A549 (cell line): ENCODE measurements around the gene FBXL13. TPM values are rescaled to one million over a fixed set of nuclear protein-coding genes. Genes with fewer than 3 reads are reported as not detected.

Experiments used
- ATAC-seq, 2 experiments: fragments of 200-7000 bp in 1 of 2; fragments of >200 bp in 1 of 2; cut with Nextera tagmentation in 1 of 2; cut with Tn5 transposase in 1 of 2; 3 replicates each; pipeline versions ENCODE4 v1.8.0 to v1.9.1; 2018 to 2020; ENCODE audit warnings: mild to moderate bottlenecking in 1 of 2, moderate library complexity in 1 of 2
- CTCF ChIA-PET: fragments of 300-600 bp; sonication (Branson Sonifier 250); formaldehyde crosslinking; extraction: SDS; loops from one replicate; lab custom pipeline; 2021; ENCODE audit warnings: antibody characterized with exemption, inconsistent platforms; lab: Yijun Ruan, JAX
- POLR2A ChIA-PET: fragments of 350-600 bp; formaldehyde crosslinking; extraction: SDS; loops from one replicate; lab custom pipeline; 2021; ENCODE audit warnings: antibody characterized with exemption, inconsistent platforms; lab: Yijun Ruan, JAX
- DNase-seq, 2 experiments: peaks; one replicate each; pipeline versions ENCODE4 v3.0.0 to v3.0.0-alpha.2; 2011 to 2016; ENCODE audit warnings: low read depth in 1 of 2, low spot score in 1 of 2
- FAIRE-seq: peaks from 2 replicates; lab custom pipeline; 2011; peaks lifted over from hg19 to GRCh38; lab: Jason Lieb, UNC
- H3K27ac ChIP-seq, 2 experiments: fragments of >200 bp; sonication (Bioruptor Twin); formaldehyde crosslinking; 3 replicates each; pipeline ENCODE4 v1.5.1; 2016 to 2017
- H3K4me1 ChIP-seq: fragments of >200 bp; sonication (Bioruptor Twin); formaldehyde crosslinking; 3 replicates; pipeline ENCODE4 v1.6.1; 2016
- H3K4me2 ChIP-seq: fragments of >200 bp; sonication (Bioruptor Twin); formaldehyde crosslinking; 3 replicates; pipeline ENCODE4 v1.6.1; 2016
- H3K4me3 ChIP-seq: fragments of >200 bp; sonication (Bioruptor Twin); formaldehyde crosslinking; 3 replicates; pipeline ENCODE4 v1.5.1; 2016
- H3K9me3 ChIP-seq: fragments of >200 bp; sonication (Bioruptor Twin); formaldehyde crosslinking; 3 replicates; pipeline ENCODE4 v1.6.1; 2016
- ATOH8 ChIP-seq: fragments of 250-450 bp; sonication (Bioruptor Pico); IDR thresholded peaks from 2 replicates; pipeline ENCODE4 v1.5.0; 2020; ENCODE audit warnings: low read depth, mild to moderate bottlenecking, moderate library complexity
- BCL3 ChIP-seq: fragments of >200 bp; sonication (Bioruptor Twin); formaldehyde crosslinking; IDR thresholded peaks from 3 replicates; pipeline ENCODE4 v1.6.1; 2016
- CEBPB ChIP-seq, 2 experiments: fragments of >200 bp in 1 of 2; sonication (Bioruptor Twin) in 1 of 2; formaldehyde crosslinking in 1 of 2; IDR thresholded peaks; 2 replicates each; pipeline ENCODE4 v1.6.1; 2012 to 2016
- E2F6 ChIP-seq: IDR thresholded peaks from 2 replicates; pipeline ENCODE4 v1.6.1; 2012; ENCODE audit warnings: low read depth, borderline replicate concordance
- ELK1 ChIP-seq: fragments of 150-350 bp; IDR thresholded peaks from 2 replicates; pipeline ENCODE4 v1.6.1; 2014; ENCODE audit warnings: low read depth, mild to moderate bottlenecking, low read length
- FOXS1 ChIP-seq: fragments of 250-450 bp; sonication (Bioruptor Pico); IDR thresholded peaks from 2 replicates; pipeline ENCODE4 v1.5.0; 2020; ENCODE audit warnings: mild to moderate bottlenecking, moderate library complexity
- HES2 ChIP-seq: fragments of >200 bp; sonication (Bioruptor Twin); formaldehyde crosslinking; IDR thresholded peaks from 2 replicates; pipeline ENCODE4 v1.6.1; 2016
- HOXB13 ChIP-seq: fragments of 250-450 bp; sonication (Bioruptor Pico); IDR thresholded peaks from 2 replicates; pipeline ENCODE4 v1.5.0; 2020; ENCODE audit warnings: low read depth, mild to moderate bottlenecking, moderate library complexity
- JUN ChIP-seq, 2 experiments: fragments of >200 bp; sonication (Bioruptor Twin); formaldehyde crosslinking; IDR thresholded peaks; 2 replicates in 1 of 2; 3 replicates in 1 of 2; pipeline ENCODE4 v1.6.1; 2016 to 2017
- MAZ ChIP-seq: fragments of 150-350 bp; IDR thresholded peaks from 2 replicates; pipeline ENCODE4 v1.6.1; 2014; ENCODE audit warnings: antibody characterized with exemption, low read depth, low read length, borderline replicate concordance
- MYC ChIP-seq: IDR thresholded peaks from 2 replicates; pipeline ENCODE4 v1.6.1; 2012; ENCODE audit warnings: mild to moderate bottlenecking, inconsistent platforms, low read length, improper control_type of control experiment, borderline replicate concordance
- NFE2L2 ChIP-seq: fragments of 150-350 bp; conservative IDR thresholded peaks from 2 replicates; pipeline ENCODE4 v1.6.1; 2014; ENCODE audit warnings: low read length
- NPAS2 ChIP-seq: fragments of 250-450 bp; sonication (Bioruptor Pico); IDR thresholded peaks from 2 replicates; pipeline ENCODE4 v1.8.0; 2022; ENCODE audit warnings: mild to moderate bottlenecking, moderate library complexity, borderline replicate concordance
- NR3C1 ChIP-seq: fragments of >200 bp; sonication (Bioruptor Twin); formaldehyde crosslinking; IDR thresholded peaks from 3 replicates; pipeline ENCODE4 v1.6.1; 2017
- PBX3 ChIP-seq: IDR thresholded peaks from 2 replicates; pipeline ENCODE4 v1.6.1; 2012
- PHF8 ChIP-seq: fragments of 200-600 bp; sonication (generic); IDR thresholded peaks from 2 replicates; pipeline ENCODE4 v1.6.1; 2016; ENCODE audit warnings: low read depth, mild to moderate bottlenecking, antibody characterized with exemption, moderate library complexity, borderline replicate concordance
- RARB ChIP-seq: fragments of 250-450 bp; sonication (Bioruptor Pico); IDR thresholded peaks from 2 replicates; pipeline ENCODE4 v1.8.0; 2021; ENCODE audit warnings: mild to moderate bottlenecking, moderate library complexity
- REST ChIP-seq: fragments of 200-600 bp; sonication (generic); IDR thresholded peaks from 2 replicates; pipeline ENCODE4 v1.6.1; 2016; ENCODE audit warnings: antibody characterized with exemption, mild to moderate bottlenecking, moderate library complexity
- RFX5 ChIP-seq: fragments of 450-650 bp; IDR thresholded peaks from 2 replicates; pipeline ENCODE4 v1.7.1; 2014; ENCODE audit warnings: antibody characterized with exemption, mild to moderate bottlenecking, moderate library complexity
- WGBS: methylation state at CpG from one replicate; pipeline ENCODE4 v1.1.6; 2017; ENCODE audit errors: missing lambda C conversion rate; 5-methylcytosine and 5-hydroxymethylcytosine counted together
- polyA plus RNA-seq, 4 experiments: library from polyadenylated mRNA; depleted of rRNA in 3 of 4; stranded (reverse); fragments of >200 nt; fragmentation: RNase III in 1 of 4; extraction: RNeasy Plus Mini Kit Qiagen cat#74134 plus additional on column Dnase treatment in 1 of 4; gene quantifications; 2 replicates in 3 of 4; 3 replicates in 1 of 4; pipeline ENCODE4 v1.2.3, GENCODE V29; 2011 to 2017

FBXL13 gene
- polyA plus RNA-seq, 2 of the 4 experiments (the other 2 are of a cell fraction): 0.45 to 0.70 TPM

- TF ChIP-seq MAZ (no peak), ATOH8 (CRISPR knock-in tag) (no peak)
Observed at GRCh38 chr7:103065667-103066066, 8.9 kb downstream of the FBXL13 start (continued).

- DNase-seq: peak in 1 of 2 experiments; percentile 17
- WGBS: 77% methylated on average over 3 of the region's 3 CpGs
- ChIA-PET POLR2A (interaction anchor here (0.6 kb wide), 1 partner anchor 201 kb away, joined by 3 read pairs; no protein-coding TSS in a partner anchor), CTCF (no interaction called here)
- FAIRE-seq: no peak
- Histone ChIP-seq H3K9me3 (no peaks in the 10 kb centered on the region), H3K27ac (no peak overlapping the region), H3K4me3 (no peak overlapping the region), H3K4me2 (no peak overlapping the region), H3K4me1 (no peaks in the 10 kb centered on the region)
- no peak for TF ChIP-seq BCL3
- TF ChIP-seq RARB: no peak
- no peak for TF ChIP-seq NR3C1
- TF ChIP-seq HES2: no peak
- no peak for TF ChIP-seq JUN (IDR thresholded peaks at IDR 0.05)
- no peak for TF ChIP-seq NFE2L2
- no peak for TF ChIP-seq CEBPB (IDR thresholded peaks at IDR 0.05)
- no peak for TF ChIP-seq PBX3
- no peak for TF ChIP-seq E2F6
- TF ChIP-seq PHF8: no peak
- no peak for TF ChIP-seq NPAS2
- no peak for TF ChIP-seq ELK1
- TF ChIP-seq FOXS1 (CRISPR knock-in tag): no peak
- TF ChIP-seq RFX5: no peak
- TF ChIP-seq REST: no peak
- TF ChIP-seq MYC: no peak
- TF ChIP-seq HOXB13 (CRISPR knock-in tag): no peak
- peak; percentile 55 to 65; a peak in 5 of 6 replicates for ATAC-seq
Observed at GRCh38 chr7:103063895-103064294, 10.7 kb downstream of the FBXL13 start.
